ENCODE results near the gene SEPSECS.

SEPSECS gene

GRCh38 chr4:25155947-25156346 is 4.3 kb downstream of the SEPSECS start:
- no peak for DNase-seq

GRCh38 chr4:25154594-25155265 is 5.5 kb downstream of the SEPSECS start:
- DNase-seq, result no peak

GRCh38 chr4:25146076-25146475 is 14.2 kb downstream of the SEPSECS start:
- no peak for DNase-seq

- DNase-seq, result no peak
Measured at GRCh38 chr4:25144870-25145481, 15.3 kb downstream of the SEPSECS start.

GRCh38 chr4:25142468-25142867 is 17.8 kb downstream of the SEPSECS start:
- DNase-seq, result no peak

- no peak for DNase-seq
Measured at GRCh38 chr4:25141592-25141991, 18.7 kb downstream of the SEPSECS start.

GRCh38 chr4:25133132-25133531 is 27.1 kb downstream of the SEPSECS start:
- DNase-seq, result no peak

- DNase-seq, result no peak
Measured at GRCh38 chr4:25131926-25132325, 28.3 kb downstream of the SEPSECS start.

GRCh38 chr4:25131381-25131780 is 28.9 kb downstream of the SEPSECS start:
- no peak for DNase-seq

GRCh38 chr4:25129917-25130316 is 30.3 kb downstream of the SEPSECS start:
- DNase-seq, result no peak

GRCh38 chr4:25128671-25129070 is 31.6 kb downstream of the SEPSECS start:
- DNase-seq, result no peak

- peak in 1 of 5 donors; percentile 48 for DNase-seq
Measured at GRCh38 chr4:25123236-25123635, 37.0 kb downstream of the SEPSECS start.

- DNase-seq, result no peak
Measured at GRCh38 chr4:25120146-25120940, 39.9 kb downstream of the SEPSECS start.

- no peak for DNase-seq
Measured at GRCh38 chr4:25117716-25118472, 42.4 kb downstream of the SEPSECS start.

GRCh38 chr4:25117274-25117673 is 43.0 kb downstream of the SEPSECS start:
- no peak for DNase-seq

- DNase-seq, result no peak
Measured at GRCh38 chr4:25113915-25114904, 46.0 kb downstream of the SEPSECS start.

GRCh38 chr4:25112995-25113380 is 47.3 kb downstream of the SEPSECS start:
- DNase-seq, result no peak

GRCh38 chr4:25112366-25112994 is 47.8 kb downstream of the SEPSECS start:
- DNase-seq, result no peak

- no peak for DNase-seq
Measured at GRCh38 chr4:25111648-25112196, 48.5 kb downstream of the SEPSECS start.

GRCh38 chr4:25110527-25111329 is 49.5 kb downstream of the SEPSECS start:
- DNase-seq, result no peak
